Ovary (tissue), 3 donors: Measurements from ENCODE around the gene CDK18.

Experiments used
- CTCF ChIP-seq, 3 donors: fragments of 450-650 bp in 2 of 3; fragments of 200-600 bp in 1 of 3; IDR thresholded peaks; one replicate each; pipeline versions ENCODE4 v1.5.1 to v1.8.0; 2016 to 2022; ENCODE audit warnings: antibody characterized with exemption in 3 of 3, mild to moderate bottlenecking in 1 of 3
- EP300 ChIP-seq: sonication (generic); formaldehyde crosslinking; IDR thresholded peaks from one replicate; pipeline ENCODE4 v1.6.1; 2017; ENCODE audit warnings: antibody characterized with exemption
- POLR2A ChIP-seq: fragments of 450-650 bp; IDR thresholded peaks from one replicate; pipeline ENCODE4 v1.6.1; 2017; ENCODE audit warnings: antibody characterized with exemption, mild to moderate bottlenecking, moderate library complexity
- donor health status: DM: no; HTN: no; CAD: no.

- no peak for TF ChIP-seq CTCF (IDR thresholded peaks at IDR 0.05)
- no peak for TF ChIP-seq POLR2A
- TF ChIP-seq EP300, result no peak
These were observed 27.2 kb upstream of the CDK18 start for GRCh38 chr1:205477121-205477758.
